Effector CD8-positive, alpha-beta T cell (primary cell): Measurements from ENCODE around the gene COA1.
A peak's percentile ranks its signal among the peaks of the same experiment; 100 is the strongest.
"Not testable (repeated sequence)": the region's sequence is repeated elsewhere in the genome, so short reads cannot be mapped to it uniquely, and the experiment has no call there.

Experiments
- DNase-seq: peaks from one replicate; lab custom pipeline; 2025; lab: John Stamatoyannopoulos, UW

Gene COA1

DNA sequence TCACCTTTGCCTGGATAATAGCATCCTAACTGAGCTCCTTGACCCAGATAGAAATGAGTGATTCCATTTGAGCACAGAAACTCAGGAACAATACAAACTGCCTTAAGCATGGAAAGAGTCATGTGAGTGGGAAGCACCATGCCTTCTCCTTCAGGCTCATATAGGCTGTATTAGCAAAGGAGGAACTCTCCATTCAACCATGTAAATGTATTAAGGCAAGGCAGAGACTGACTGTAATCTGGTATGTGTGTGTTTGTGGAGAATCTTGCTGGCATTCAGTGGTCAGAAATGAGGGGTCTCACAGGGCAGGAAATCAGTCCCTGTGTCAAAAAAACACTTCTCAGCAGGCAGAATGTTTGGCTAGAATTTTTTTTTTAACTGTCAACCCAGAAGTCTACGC, 40.2 kb downstream of the COA1 start:
- DNase-seq = no peak

DNA sequence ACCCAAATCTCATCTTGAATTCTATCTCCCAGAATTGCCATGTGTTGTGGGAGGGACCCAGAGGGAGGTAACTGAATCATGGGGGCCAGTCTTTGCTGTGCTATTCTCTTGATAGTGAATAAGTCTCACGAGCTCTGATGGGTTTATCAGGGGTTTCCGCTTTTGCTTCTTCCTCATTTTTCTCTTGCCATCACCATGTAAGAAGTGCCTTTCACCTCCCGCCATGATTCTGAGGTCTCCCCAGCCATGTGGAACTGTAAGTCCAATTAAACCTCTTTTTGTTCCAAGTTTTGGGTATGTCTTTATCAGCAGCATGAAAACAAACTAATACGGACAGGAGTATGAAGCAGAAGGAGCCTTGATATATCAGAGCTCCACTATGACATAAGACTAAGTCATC, 41.5 kb downstream of the COA1 start:
- not testable (repeated sequence) for DNase-seq

DNA sequence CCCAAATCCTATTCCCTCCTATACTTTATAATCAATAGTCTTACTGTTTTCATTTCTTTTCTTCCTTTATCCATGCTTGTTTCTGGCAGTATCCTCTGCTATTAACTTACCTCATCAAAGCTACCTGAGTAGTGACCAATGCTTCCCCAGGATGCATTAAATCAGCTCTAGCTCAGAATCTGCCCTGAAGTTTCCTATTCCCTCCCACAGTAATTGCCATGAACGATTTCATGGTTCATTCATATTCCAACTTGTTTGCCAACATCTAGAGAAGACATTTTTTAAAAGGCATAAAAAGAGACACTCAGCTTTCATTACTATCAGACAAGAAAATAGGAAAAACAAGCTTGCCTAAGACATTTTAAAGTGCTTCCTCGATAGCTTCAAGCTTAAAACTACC, 42.3 kb downstream of the COA1 start:
- DNase-seq = no peak

DNA sequence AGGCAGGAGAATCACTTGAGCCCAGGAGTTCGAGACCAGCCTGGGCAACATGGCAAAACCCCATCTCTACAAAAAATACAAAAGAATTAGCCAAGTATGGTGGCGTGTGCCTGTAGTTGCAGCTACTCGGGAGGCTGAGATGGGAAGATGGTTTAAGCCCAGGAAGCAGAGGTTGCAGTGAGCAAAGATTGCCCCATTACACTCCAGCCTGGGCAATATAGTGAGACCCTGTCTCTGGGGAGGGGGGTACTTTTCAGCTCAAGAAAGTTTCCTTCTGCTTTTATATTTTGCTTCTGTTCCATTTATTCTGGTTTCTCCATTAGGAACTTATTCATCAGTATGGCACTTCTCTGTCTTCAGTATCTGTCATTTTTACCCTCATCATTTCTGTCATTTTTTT, 48.6 kb downstream of the COA1 start:
- no peak for DNase-seq

DNA sequence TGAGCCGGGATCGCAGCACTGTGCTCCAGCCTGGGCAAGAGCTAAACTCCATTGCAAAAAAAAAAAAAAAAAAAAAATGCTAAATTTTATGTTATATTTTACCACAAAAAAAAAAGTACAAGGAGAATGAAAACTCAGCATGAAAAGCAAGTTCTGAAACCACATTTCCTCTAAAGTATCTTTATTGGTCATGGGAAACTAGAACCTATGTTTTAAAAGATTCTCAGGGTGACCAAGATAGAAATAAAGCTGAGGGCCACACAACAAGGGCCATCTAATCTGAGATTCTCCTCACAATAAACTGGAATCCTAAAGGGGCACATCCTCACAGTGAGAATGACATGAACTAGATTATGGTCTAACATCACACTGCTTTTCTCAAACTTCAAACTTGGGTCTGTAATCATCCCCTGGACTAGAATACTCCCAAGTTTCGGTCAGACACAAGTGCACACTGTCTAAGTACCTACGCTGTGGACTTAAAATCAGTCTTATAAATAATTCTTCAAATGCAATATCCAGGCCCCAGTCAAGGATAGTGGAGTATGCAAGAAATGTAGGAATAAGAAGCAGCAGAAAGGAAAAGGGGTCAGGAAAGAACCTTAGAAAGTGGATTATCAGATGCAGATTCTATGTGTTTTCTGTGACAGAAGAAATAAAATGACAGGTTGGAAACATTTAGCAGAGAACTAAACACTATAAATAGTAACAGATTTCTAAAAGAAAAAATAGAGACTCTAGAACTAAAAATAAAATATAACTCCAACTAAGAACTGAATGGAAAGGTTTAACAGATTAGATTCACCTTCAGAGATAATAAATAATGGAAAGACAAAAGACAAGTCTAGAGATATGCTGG, 49.9 kb downstream of the COA1 start:
- no peak for DNase-seq

DNA sequence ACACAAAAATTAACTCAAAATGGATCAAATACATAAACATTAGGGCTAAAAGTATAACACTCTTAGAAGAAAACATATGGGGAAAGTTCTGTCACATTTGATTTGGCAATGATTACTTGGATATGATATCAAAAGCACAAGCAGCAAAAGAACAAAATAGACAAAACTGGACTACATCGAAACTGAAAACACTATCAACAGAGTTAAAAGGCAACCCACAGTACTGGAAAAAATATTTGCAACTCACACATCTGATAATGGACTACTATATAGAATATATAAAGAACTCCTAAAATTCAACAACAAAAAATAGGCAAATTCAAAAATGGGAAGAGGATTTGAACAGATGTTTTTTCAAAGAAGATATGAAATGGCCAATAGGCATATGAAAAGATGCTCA, 51.0 kb downstream of the COA1 start:
- no peak for DNase-seq

DNA sequence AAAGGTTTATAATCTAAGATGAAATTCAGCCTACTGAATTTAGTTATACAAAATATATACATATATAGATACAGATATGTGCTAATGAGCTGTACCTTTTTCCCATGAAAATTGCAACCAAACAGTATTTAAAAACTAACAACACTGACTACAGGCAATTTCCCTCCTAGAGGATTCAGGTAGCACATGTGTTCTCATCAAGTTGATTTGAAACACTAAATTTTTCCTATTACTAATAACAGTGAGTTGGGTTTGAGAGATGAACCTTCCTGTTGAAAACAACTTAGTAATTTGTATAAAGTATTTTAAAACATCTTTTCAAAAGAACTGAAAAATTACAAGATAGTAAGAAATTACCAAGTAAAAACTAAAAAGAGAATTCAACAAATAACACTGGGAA, 51.5 kb downstream of the COA1 start:
- no peak for DNase-seq

DNA sequence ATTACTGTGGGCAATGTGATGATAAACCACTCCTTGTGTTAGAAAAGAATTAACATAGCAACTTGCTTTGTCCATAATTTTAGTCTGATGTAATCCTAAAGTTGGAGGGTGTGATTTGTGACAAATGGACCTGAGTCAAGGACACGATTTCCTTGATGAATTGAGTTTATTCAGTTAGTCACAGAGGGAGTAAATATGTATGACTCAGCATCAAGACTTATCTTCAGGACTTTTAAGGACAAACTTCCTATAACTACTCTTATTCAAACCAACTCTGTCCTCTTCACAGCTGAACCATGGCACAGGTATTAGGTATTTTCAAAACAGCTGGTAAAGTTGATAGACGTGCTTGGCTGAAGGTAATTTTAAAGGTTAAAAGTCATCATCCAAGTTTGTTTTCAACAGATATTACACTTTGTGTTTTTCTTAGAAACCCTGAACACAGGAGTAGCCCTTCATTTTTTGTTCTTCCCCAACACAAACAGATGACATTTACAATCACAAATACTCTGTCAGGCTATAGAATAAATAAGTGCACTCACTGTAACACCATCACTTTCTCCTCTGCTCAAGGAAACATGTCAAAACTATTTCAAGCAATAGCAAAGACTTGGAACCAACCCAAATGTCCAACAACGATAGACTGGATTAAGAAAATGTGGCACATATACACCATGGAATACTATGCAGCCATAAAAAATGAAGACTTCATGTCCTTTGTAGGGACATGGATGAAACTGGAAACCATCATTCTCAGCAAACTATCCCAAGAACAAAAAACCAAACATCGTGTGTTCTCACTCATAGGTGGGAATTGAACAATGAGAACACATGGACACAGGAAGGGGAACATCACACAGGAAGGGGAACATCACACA, 54.5 kb downstream of the COA1 start:
- DNase-seq = no peak

DNA sequence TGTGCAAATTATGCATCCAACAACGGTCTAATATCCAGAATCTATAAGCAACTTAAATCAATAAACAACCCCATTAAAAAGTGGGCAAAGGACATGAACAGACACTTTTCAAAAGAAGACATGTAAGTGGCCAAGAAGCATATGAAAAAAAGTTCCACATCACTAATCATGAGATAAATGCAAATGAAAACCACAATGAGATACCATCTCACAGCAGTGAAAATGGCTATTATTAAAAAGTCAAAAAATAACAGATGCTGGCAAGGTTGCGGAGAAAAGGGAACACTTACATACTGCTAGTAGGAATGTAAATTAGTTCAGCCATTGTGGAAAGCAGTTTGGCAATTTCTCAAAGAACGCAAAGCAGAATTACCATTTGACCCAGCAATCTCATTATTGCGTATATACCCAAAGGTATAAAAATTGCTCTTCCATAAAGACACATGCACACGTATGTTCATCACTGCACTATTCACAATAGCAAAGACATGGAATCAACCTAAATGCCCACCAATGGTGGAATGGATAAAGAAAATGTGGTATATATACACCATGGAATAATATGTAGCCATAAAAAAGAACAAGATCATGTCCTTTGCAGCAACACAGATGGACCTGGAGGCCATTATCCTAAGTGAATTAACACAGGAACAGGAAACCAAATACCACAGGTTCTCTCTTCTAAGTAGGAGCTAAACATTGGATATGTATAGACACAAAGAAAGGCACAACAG, 55.9 kb downstream of the COA1 start:
- DNase-seq = not testable (repeated sequence)

DNA sequence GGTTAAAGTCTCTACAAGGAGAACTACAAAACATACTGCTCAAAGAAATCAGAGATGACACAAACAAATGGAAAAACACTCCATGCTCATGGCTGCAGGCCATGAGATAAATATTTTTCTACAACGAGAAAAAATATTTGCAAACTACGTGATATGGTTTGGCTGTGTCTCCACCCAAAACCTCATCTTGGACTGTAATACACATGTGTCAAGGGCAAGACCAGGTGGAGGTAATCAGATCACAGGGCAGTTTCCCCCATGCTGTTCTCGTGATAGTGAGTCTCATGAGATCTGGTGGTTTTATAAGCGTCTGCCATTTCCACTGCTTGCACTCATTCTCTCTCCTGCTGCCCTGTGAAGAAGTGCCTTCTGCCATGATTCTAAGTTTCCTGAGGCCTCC, 57.8 kb downstream of the COA1 start:
- DNase-seq = no peak

DNA sequence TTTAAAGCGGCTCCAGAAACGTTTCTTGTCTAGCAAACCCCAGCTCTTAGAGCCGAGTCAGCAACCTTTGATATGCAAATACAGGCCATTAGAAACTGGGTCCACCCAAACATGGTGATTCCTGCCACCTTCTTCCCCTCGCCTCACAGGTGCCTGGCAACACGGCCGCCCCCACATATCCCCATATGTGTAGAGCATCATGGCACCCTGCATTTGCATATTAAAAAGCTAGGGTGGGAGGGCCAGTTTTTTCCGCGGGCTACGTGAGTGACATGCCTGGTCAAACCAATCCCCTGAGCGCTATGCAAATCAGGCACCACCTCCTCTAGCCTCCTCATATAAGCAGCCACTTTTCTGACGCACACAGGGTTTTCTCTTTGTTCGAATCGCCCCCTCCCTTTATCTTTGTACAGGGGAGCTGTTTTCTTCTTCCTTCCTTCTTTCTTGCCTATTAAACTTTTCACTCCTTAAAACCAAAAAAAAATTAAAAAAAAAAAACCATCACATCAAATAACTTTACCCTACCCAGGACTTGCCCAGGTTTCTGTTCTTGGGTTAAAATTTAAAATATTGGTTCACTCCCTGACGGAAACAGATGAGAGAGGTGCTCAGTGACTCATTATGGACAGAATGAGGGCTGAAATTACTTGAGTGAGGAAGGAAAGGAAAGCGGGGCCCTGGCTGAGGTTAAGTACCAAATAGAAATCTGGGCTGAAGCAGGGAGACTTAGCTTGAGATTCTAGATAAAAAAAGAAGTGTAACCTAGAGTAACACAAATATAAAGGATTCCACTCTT, 59.8 kb downstream of the COA1 start:
- peak; percentile 18 for DNase-seq

DNA sequence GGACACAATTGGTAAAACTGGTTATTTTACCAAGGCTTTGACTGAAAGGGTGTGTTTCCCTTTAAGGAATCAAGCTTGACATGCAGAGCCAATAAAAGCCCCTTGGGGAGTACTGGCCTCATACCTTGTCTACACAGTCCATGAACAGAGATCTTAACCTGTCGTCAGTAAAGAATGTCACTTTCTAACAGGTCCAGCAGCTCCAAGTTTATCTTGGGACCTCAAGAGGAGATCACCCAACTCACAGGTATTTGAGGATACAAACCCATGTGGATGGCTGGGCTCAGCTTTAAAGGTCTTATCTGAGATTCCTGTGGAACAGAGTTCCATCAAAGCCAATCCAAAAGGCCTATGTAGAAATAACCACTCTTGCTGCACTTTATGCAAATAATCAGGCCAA, 61.3 kb downstream of the COA1 start:
- DNase-seq = no peak

DNA sequence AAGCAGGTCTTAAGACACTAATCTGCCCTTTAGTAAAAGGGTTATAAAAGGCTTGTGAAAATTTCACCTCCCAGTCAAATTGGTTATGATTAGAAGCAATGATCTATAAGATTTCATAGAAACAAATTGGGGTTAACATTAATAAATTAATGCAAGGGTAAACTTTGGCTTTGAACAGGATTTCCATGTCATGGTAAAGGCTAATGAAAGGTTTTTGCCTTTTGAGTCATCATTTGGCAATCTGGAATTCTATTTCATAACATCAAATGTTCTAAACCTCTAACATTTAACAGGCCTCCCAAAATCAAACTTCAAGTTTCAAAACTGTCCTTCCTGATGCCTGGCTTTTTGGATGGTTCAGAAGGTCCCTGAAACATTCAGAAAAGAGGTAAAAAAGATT, 62.4 kb downstream of the COA1 start:
- no peak for DNase-seq

DNA sequence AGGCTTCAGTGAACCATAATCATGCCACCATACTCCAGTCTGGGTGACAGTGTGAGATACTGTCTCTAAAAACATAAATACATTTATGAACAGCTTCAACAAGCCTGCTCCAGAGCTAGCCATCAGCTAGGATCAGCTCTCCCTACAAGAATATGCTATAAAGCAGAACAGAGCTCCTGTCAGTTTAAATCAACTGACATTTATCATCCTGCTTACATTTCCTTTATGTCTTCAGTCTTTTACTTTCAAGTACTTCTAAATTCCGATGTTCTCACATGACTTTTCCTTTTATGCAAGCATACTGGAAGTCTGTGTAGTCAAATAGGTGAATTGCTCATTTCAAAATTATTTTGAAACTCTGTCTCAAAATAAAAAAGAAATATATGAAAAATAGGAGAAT, 64.6 kb downstream of the COA1 start:
- DNase-seq = no peak

DNA sequence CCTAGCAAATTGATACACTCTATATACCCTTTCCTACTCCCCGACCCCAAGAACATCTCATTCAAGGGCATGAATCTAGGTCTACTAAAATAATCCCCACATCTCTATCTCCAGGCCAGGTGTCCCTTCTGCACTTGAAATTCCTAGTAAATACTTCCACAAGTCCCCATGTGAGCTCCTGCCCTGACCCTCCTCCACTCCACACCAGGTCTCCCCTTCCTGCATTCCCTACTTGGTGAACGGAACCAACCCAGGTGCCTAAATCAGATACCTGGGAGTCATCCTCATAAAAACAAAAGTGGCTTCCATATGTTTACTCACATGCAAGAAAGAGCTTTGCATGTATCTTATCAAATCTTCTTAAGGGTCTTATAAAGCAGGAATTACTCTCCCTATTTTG, 69.2 kb downstream of the COA1 start:
- no peak for DNase-seq

DNA sequence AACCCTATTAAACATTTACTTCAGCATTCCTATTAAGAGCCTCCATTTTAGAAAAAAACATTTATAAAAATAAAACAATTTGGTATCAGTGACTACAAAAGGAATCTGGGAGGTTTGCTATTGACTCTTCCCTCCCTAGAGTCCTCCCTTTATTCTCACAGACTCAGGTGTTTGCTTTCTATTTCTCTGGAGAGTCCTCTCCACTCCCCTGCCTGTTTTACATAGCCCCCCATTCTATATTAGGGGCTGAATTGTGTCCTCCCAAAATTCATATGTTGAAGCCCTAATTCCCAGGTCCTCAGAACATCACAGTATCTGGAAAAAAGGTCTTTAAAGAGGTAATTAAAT, 69.8 kb downstream of the COA1 start:
- DNase-seq = no peak

DNA sequence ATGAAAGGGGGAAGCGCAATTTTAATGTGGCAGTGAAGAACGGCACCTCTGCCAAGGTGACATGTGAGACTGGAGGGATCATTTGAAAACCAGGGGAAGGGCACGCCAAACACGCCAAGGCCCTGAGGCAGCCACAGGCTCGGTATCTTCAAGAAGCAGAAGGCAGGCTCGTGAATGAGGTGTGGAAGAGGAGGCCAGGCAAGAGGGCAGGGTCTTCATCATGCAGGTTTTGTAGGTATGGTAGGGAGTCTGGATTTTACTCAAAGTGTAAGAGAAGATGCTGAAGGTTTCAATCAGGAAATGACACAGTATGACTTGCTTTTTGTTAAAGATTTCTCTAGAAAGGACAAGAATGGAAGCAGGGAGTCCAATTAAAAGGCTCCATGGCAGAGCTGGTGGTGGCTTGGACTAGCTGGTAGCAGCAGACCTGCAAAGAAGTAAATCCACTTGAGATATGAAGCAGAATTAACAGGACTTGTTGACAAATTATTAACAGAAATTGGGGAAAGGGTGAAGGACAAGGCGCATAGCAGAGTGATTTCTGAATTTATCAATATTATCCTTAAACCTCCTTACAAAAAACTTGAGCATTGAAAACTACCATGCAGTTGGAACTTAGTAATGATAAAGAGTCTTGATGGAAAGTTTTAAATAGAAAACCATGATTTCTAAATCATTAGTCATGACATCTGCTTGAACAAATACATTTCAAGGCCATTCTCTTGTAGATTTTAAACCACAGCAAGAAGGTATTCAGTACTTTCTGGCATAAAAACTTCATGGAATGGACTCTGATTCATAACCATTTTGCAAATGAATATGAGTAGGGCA, 70.4 kb downstream of the COA1 start:
- DNase-seq = no peak

DNA sequence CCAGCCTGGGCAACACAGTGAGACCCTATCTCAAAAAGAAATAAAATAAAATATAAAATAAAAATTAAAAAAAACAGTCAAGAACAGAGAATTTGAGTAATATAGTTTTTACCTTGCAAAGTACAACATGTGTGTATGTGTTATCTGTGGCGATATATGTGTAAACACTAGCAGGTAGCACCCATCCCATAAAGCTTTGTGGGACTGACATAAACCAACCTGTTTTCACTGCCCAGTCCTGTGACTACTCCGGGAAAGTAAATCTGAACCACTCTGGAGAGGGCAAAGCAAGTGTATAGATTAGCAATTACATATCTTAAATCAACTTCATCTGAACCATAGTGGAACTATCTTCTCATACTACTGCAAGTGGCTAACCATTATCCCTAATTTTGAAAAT, 72.3 kb downstream of the COA1 start:
- DNase-seq = no peak

DNA sequence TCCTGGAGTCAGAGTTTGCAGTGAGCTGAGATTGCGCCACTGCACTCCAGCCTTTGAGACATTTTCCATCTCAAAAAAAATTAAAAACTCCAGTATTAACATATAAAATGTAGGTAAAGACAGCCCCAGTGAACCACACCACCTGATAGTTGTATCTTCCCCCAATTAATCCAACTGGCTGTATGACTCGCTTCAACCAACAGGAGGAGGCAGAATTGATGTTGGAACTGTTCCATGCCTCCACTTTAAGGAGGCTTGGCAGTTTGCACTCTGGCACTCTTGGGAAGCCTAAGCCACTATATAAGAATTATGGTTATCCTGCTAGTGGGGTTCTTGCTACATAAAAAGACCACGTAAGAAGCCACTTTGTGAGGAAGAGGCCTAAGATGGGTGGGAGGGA, 73.7 kb downstream of the COA1 start:
- DNase-seq = no peak

DNA sequence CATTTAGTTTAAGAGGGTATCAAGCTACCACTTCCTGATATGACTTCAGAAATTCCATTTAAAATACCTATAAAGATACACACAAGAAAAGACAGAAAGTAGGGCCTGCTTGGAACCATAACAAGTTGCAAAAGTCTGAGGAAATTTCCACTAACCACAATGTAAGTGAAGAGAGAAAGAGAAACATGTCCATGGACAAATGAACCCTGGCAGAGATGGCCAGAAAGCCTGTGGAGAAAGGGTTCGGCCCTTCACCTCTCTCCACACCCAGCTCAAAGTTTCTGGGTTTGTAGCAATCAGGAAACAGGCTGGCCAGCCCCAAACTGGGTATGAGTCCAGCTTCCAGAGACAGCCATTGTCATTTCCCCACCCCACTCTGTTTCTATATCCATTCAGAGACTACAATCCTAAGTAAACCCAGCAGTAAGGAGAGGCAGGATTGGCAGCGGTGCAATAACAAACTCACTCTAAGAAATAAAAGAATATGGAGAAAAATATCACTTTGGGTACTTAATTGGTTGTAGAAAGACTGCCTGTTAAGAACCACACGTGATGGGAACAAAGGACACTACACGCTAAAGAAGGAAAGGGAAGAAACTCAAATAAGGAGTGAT, 75.3 kb downstream of the COA1 start:
- no peak for DNase-seq
